ENCODE measurements around the gene C9orf152. TPM values are rescaled to one million over a fixed set of nuclear protein-coding genes. Genes with fewer than 3 reads are reported as not detected.

The C9orf152 gene
- total and polyA plus RNA-seq, 2 of the 13 experiments (the other 11 are each of a cell fraction or from before 2014, with no cell fraction given): 0.24 to 0.48 TPM

GRCh38 chr9:110254500-110254899, 46.5 kb upstream of the C9orf152 start:
- CTCF ChIA-PET (ENCODE audit: low intra/inter-chr PET ratio, low total read pairs): no interaction called here
- POLR2A ChIA-PET: no interaction called here
- H2AFZ ChIP-seq (ENCODE audit: low read length): no peak overlapping the region
- H3K4me3 ChIP-seq (replicated peaks in 1 of 3; ENCODE audit: insufficient read depth in 1 of 3, low read depth in 2 of 3, low read length in 3 of 3): peak overlapping the region; percentile 69 to 95 (median 90)
- H3K27ac ChIP-seq (ENCODE audit: extremely low read length, insufficient read depth, low read length): peak overlapping the region; percentile 90
- WGBS (ENCODE audit: low lambda C conversion rate): 0% methylated on average over 2 of the region's 2 CpGs
- H3K9me3 ChIP-seq (ENCODE audit: low read length): no peaks in the 10 kb centered on the region
- intact Hi-C loops (cut with micrococcal nuclease; ENCODE audit: unreplicated experiment): no loop called here
- H3K4me1 ChIP-seq (ENCODE audit: insufficient read depth, low read length): peaks cover 67% of the 10 kb centered on the region
- BruUV-seq (replicated peaks): no TSS peak
- in situ Hi-C loops (cut with HindIII; ENCODE audit: extremely low pct_ligation_motif_present, low pct_unique_long_range_greater_than_20kb): no loop called here
- no peak for DNase-seq (ENCODE audit: low spot score)
- H4K20me1 ChIP-seq (ENCODE audit: insufficient read depth, low read length): peaks cover 52% of the 10 kb centered on the region
- H3K4me2 ChIP-seq (ENCODE audit: low read depth, low read length): peak overlapping the region; percentile 96
- peaks cover 77% of the 10 kb centered on the region for H3K79me2 ChIP-seq (ENCODE audit: insufficient read depth, low read length)
- H3K9ac ChIP-seq (ENCODE audit: insufficient read depth, low read depth, low read length): peak overlapping the region; percentile 91
- ATAC-seq: no peak
- H3K27me3 ChIP-seq (ENCODE audit: control insufficient read depth in 1 of 2, insufficient read depth in 2 of 2, low read length in 2 of 2): no peaks in the 10 kb centered on the region; a peak in 1 of 5 replicates
- FAIRE-seq: peak; percentile 52
- H3K36me3 ChIP-seq (replicated peaks in 1 of 2; ENCODE audit: control insufficient read depth in 1 of 2, insufficient read depth in 2 of 2, low read length in 2 of 2): peaks cover 5 to 12% of the 10 kb centered on the region in 2 experiments
- TF ChIP-seq HOMEZ (CRISPR knock-in tag; IDR thresholded peaks at IDR 0.05; ENCODE audit: low read depth) (no peak), ZNF770 (CRISPR knock-in tag; IDR thresholded peaks at IDR 0.05) (0 out of 2 replicates have a peak, but pooled peaks have one; percentile 9), IKZF4 (CRISPR knock-in tag; IDR thresholded peaks at IDR 0.05; ENCODE audit: borderline replicate concordance, low read depth, not compliant biosample characterization) (no peak), HIVEP1 (CRISPR knock-in tag; IDR thresholded peaks at IDR 0.05) (no peak), SRF (IDR thresholded peaks at IDR 0.05; ENCODE audit: low read depth, low read length) (no peak), ZNF263 (CRISPR knock-in tag; IDR thresholded peaks at IDR 0.05) (peak; percentile 95), ZNF253 (CRISPR knock-in tag; IDR thresholded peaks at IDR 0.05; ENCODE audit: borderline replicate concordance) (no peak), KMT2A (CRISPR knock-in tag; IDR thresholded peaks at IDR 0.05) (0 out of 2 replicates have a peak, but pooled peaks have one; percentile 27), NR2F1 (CRISPR knock-in tag; IDR thresholded peaks at IDR 0.05) (no peak), TARDBP (CRISPR knock-in tag; IDR thresholded peaks at IDR 0.05) (no peak), CTCF (CRISPR knock-in tag; IDR thresholded peaks at IDR 0.05) (no peak), ZNF652 (CRISPR knock-in tag; IDR thresholded peaks at IDR 0.05; ENCODE audit: borderline replicate concordance, low read depth) (no peak), SOX6 (IDR thresholded peaks at IDR 0.05) (no peak), SOX6 (CRISPR knock-in tag; IDR thresholded peaks at IDR 0.05) (peak; percentile 4; the same call in 1 of the 2 replicates), DNMT3B (CRISPR knock-in tag; conservative IDR thresholded peaks at IDR 0.05) (no peak), ZNF275 (CRISPR knock-in tag; IDR thresholded peaks at IDR 0.05; ENCODE audit: borderline replicate concordance) (no peak), U2AF1 (optimal IDR thresholded peaks at IDR 0.05; ENCODE audit: low read depth, low read length) (no peak)

Measured in HepG2 (cell line).